ENCODE measurements around the gene C11orf86.
"Not testable (repeated sequence)": the region's sequence is repeated elsewhere in the genome, so short reads cannot be mapped to it uniquely, and the experiment has no call there.

The C11orf86 gene

DNA sequence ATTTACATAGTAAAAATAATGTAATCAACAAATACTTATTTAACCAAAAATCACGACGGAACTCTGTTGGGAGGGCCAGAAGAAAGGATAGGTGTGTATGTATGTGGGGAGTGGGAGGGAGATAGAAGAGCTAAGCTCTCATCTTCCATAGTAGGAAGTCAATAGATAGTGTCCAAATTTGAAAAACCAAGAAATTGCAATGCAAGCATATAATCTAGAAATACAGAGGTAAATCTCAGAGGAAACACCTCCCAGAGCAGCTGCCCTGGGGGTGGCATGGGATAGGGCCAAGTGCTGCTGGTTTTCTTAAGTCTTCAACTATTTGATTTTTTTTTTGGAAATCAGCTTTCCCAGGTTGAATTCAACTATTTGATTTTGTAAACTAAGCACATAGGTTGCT, 16.9 kb downstream of the C11orf86 start:
- DNase-seq = no peak

DNA sequence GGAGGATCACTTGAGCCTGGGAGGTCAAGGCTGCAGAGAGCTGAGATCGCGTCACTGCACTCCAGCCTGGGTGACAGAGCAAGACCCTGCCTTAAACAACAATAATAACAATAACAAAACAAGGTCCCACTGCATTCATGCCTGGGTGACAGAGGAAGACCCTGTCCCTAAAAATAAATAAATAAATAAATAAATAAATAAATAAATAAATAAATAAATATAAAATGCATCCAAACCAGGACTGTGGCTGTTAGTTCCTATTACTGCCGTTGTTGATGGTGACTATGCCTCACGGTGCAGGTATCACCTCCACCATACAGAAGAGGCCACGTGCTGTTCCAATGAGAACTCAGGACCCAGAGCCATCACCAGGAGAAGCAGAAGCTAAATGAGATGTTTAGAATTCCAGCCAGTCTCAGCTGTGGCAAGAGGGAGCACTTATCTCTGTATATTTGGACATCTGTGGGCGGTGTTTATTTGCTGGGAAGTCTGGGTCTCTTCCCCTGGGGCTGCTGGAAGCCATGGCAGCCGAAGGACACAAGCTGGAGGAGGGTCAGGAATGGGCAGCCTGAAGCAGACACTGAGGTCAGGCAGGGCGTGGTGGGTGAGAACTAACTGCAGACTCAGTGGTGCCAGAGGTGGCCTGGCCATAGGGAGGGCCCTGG, 21.6 kb downstream of the C11orf86 start:
- DNase-seq = no peak

DNA sequence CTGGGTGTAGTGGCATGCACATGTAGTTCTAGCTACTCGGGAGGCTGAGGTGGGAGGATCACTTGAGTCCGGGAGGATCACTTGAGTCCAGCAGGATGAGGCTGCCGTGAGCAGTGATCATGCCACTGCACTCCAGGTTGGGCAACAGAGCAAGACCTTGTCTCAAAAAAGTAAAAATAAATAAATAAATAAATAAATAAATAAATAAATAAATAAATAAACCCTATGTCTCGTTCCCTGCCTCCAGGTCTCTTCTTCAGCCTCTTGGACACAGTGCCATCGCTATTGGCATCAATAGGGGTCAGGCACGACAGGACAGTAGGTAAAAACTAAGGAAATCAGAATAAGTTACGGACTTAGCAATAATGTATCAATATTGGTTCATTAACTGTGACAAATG, 24.5 kb downstream of the C11orf86 start:
- DNase-seq = no peak

DNA sequence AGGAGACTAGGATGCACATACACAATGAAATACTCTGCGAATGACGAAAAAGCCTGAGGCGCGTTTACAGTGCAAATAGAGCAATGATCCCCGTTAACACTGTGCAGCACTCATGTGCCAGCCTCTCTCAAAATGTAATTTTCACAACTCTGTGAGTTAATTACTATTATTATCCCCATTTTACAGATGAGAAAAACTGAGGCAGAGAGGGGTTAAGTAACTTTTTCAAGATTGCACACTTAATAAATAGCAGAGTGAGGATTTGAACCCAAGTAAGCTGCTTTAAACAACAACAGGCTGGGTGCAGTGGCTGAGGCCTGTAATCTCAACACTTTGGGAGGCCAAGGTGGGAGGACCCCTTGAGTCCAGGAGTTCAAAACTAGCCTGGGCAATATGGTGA, 26.2 kb downstream of the C11orf86 start:
- DNase-seq = no peak

DNA sequence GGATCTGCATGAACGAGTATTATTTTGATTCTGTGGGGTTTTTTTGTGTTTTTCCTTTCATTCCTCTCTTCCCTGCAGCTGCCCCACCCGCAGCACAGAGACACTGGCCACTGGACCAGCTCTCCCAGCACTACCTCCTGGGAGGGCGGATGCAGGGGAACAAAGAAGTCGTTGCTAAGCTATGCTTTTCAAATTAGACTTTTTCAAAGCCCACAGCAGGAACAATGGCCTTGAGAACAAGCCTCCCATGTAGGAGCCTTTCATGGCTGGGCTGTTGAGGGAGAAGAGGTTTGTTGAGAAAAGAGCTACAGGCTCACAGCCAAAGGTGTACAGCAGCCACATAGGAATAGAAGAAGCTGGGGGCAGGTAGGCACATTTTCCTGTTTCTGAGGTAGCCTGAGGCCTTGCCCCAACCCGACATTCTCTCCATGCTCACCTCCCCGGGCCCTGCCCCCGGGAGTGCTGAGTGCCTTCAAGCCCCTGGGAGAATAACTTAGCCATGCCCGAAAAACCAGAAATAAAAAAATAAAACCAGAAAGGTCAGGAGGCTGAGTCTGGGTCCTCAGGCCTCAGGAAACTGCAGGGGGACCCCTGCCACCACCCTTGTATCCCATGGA, 27.3 kb downstream of the C11orf86 start:
- DNase-seq = no peak

DNA sequence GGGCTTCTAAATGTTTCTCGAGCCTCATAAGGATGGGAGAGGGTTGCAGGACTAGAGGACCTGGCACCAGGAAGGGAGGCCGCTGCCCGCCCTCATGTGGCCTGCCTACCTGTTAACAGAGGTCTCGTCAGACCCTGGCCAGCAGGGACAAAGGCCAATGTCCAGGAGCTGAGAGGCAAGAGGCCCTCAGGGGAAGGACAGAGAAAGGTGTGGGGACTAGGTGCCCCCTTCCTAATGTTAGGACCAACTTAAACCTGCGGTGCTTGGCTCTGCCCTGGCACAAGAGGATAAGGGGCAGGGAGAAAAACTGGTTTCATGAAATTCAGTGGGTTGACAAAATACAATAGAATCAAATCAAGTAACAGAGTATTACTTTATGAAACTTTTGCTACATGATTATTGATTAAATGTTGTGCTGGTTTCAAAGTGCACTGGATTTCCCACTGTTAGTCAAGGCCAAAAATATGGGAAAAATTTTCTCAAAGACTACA, 27.9 kb downstream of the C11orf86 start:
- no peak for DNase-seq

DNA sequence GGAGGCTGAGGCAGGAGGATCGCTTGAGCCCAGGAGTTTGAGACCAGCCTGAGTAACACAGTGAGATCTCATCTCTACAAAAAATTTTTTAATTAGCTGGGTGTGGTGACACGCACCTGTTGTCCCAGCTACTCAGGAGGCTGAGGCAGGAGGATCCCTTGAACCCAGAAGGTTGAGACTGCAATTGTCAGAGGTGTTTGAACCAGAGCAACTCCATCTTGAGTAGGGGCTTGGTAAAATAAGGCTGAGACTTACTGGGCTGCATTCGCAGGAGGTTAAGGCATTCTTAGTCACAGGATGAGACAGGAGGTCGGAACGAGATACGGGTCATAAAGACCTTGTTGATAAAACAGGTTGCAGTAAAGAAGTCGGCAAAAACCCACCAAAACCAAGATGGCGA, 30.1 kb downstream of the C11orf86 start:
- DNase-seq = not testable (repeated sequence)

DNA sequence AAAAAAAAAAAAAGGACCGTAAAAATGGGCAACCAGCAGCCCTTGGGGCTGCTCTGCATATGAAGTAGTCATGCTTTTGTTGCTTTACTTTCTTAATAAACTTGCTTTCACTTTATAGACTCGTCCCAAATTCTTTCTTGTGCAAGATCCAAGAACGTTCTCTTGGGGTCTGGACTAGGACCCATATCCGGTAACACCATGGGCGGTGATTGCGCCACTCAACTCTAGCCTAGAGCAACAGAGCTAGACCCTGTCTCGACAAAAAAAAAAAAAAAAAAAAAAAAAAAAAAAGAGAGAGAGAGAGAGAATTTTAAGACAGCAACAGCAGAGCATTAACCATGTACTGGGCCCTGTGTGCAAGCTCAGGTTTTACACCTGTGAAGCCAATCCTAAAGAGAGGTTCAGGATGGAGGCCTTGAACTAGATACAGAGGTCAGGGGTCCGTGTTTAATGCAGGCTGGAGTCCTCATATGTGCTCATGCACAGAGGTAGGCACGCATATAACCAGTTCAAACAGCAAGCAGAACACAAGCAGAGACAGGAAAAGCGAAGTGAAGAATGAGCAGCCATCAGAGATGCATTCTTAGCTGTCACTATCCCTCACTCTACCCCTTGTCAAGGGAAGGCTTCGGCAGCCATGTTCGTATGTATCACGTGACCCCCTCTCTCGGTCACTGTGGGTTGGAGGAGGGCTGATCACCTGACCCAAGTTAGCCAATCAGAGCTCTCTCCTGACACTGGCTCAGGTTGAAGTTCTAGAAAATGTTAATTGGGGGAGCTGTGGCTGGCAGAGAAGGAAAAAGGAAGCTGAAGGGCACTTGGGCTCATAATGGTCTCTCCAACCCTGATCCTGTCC, 31.2 kb downstream of the C11orf86 start:
- DNase-seq = no peak

DNA sequence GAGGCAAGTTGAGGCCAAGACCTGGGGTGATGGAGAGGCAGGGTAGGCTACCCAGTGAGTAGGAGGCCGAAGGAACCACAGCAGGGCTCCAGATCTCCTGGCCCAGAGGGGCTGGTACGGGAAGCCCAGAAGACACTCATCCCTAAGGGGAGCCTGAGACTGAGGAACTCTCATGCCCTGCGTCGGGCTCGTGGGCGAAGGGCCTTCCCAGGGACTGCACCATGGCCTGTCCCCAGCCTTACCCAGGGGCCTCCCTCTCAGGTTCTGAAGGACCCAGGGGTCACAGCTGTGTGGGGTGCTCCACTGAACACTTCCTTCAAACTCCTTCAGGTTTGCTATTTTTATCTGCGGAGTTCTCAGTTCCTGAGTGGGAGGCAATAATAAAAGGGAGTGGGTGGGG, 32.0 kb downstream of the C11orf86 start:
- no peak for DNase-seq

DNA sequence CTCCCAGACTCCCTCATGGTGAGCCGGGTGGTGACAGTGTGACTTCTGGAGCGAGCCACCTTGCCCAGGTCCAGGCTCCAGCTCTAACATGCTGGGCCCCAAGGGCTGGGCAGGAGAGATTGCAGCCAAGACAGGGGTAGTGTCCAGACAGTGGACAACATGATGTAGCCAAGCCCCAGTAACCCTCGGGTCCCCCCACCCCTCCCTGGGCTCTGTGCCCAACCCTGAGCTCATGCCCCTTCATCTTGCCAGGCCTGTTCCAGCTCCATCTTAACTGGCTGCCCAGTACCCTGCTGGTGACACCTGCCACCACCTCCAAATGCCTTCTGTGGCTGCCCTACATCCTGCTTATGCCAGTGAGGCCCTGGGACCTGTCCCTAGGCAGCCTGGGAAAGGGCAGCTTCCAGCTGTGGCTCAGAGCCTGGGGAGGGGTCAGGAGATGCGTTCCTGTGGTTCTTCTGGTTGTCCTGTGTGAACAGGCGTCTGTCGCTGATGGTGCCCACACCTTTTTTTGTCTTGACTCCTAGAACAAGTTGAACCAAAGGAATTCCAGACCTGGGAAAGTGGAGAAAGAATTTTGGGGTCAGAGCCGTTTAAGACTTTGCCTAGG, 35.3 kb downstream of the C11orf86 start:
- DNase-seq = no peak

DNA sequence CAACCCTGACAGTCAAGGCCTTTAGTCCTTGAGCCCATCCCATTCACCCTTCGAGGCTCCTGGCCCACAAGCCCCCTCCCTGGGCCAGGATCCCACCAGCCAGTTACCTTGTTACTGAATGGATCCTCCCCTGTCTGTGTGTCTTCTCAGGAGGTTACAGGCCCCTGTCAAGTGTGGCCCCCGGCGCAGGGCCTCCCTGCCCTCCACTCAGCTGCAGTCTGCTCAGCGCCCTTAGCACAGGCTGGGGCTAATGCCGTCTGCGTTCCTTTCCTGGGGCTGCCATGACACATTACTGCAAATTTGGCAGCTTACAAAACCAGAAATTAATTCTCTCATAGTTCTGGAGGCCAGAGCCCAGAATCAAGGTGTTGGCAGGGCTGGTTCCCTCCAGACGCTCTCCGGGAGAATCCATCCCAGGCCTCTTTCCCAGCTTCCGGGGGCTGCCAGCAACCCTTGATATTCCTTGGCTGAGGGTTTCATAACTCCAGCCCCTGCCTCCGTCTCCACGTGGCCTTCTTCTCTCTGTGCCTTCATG, 38.5 kb downstream of the C11orf86 start:
- DNase-seq = no peak

DNA sequence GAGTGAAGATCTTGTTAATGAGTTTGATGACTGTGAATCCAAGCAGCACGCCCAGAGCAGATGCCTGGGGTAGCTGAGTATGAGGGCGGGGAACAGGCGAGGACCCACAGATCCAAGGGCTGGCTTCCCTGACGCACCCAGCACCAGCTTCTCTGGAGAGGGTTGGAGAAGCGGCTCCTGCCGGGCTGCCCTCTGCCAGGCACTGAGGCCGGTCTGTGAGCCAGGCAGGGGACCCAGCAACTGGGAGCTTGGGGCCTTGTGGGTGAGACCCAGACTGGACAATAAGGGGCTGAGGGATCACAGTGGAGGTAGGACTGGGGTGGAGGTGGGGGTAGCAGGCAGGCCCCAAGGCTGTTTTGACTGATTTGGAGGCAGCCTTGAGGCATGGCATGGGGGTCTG, 39.2 kb downstream of the C11orf86 start:
- no peak for DNase-seq

DNA sequence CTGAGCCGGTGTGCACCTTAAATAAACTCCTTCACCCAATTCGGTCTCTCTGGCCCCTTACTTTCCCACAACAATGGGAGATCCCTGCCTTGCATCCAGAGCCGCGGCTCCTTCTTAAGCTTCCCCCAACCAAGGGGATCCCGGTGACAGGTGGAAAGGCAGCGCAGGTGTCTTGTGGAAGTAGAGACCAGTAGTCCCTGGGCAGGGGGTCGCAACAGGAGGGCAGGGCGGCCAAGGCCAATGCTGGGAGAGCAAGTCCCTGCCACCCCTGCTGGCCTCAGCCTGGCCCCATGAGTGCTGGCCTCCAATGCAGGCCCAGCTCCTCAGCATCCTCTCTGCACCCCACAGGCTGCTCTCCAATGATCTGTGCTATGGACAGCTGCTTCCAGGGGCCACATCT, 39.9 kb downstream of the C11orf86 start:
- DNase-seq = no peak

DNA sequence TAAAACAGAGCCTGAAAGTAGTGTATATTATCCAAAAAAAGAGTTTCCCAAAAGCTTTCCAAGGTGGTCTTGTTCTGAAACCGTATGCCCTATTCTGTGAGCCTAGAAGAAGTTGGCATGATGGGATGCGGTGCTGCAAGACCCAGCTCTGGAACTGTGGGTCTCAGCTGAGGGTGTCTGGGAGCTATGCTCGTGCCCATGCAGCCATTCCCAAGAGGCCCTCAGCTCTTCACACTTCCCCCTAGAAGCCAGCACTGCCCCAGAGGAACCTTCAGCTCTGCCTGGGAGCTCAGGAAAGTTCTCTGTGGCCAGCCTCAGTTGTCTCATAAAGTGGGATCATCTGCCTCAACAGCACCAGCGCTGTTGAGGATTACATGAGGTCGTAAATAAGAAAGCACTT, 41.4 kb downstream of the C11orf86 start:
- DNase-seq = no peak

DNA sequence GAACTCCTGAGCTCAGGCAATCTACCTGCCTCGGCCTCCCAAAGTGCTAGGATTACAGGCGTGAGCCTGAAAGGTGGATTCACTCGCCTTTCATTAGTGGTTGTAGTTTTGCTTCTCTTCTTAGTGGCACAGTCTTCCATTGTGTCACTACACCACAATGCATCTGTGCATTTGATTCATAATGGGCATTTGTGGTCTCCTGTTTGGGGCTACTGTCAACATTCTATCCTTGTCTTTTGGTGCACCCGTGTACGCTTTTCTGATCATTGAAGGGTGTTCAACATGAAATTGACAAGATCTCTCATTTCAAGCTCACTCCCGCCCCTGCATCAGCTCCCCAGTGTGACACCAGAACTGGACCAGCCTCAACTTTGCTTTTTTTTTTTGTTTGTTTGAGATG, 45.8 kb downstream of the C11orf86 start:
- DNase-seq = no peak

DNA sequence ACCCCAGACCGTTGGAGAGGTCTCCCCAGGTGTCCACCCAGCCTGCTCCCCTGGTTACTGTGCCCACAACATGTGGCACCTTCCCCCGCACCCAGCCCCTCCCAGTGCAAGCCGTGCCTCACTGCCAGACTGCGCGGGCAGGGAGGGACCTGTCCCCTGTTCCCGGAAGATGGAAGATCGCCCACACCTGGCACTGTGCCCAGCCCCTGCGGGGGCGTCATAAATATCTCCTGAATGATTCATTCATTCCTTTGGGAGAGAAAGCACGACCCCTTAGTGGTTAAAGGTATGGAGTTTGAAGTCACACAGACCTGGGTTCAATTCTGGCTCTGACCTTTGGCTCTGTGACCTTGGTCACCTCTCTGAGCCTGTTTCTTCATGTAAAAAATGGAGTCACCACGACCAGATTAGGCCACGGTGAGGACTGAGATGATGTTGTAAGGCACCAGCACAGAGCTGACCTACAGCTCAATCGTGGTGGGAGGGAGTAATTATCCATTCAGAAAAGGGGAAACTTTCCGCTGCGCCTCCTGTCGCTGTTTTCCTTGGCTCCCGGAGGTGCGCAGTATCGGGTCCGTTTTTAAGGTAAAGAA, 47.3 kb downstream of the C11orf86 start:
- no peak for DNase-seq

DNA sequence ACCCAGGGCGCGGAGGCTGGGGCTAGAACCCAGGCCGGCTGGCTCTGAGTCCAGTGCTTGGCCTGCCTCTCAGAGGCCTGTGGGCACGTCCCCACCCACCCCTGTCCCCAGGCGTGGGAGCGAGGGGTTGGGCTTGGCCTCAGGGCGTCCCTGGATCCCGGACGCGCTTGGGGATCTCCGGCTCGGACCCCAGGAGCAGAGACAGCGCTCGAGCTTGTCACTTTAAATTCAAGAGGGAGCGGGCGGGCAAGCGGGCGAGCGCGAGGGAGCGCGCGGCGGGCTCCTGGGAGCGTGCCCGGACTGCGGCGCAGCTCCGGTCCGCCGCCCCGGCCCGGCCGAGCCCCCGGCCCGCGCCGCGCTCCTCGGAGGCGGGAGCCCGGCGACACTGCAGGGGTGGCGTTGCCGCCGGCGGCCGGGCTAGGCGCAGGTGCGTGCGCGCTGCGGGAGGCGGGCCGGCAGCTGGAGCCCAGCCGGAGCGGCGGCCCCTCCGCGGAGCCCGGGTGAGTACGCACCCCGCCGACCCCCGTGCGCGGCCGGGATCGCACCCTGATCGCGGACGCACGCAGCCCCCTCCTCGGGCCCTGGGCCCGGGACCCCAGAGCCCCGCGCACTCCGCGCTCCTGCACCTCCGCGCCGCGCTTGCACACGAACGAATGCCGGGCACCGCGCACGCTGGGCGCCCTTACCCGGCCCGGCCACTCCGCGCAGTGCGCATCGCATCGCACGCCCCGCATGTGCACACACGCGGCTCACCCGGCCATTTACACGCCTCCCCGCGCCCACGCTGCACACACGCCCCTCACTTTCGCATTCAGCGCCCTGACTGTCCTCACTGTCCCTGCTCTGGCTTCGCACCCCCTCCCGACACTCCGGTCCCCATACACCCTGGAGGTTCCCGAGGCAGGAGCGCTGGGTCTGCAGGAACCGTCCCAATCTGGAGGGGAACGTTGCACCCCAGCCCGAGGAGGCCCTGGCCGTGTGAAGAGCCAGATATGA, 48.2 kb downstream of the C11orf86 start, which contains the start of gene SYT12:
Gene SYT12, plus strand, starts transcription at position 174 of the 996 bp plus-strand sequence. CDS start 7,011 bp downstream, outside the sequence.
- no peak for DNase-seq

DNA sequence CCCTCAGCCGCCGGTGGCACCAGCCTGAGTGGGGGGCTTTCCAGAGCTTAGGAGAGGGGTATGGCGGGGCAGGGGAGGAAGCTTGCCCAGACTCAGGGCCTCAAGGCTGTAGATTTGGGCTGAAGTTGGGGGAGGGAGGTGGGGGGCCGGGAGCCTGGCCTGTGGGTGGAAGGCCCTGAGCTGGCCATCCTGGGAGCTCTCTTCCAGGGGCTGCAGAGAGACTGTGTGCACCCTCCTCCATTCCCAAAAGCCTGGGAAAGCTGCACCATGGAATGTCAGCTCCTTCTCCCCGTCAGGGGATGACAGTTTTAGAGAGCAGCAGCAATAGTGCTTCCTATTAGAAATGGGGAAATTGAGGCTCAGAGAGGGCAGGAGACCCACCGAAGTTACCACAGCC, 48.9 kb downstream of the C11orf86 start:
- no peak for DNase-seq

DNA sequence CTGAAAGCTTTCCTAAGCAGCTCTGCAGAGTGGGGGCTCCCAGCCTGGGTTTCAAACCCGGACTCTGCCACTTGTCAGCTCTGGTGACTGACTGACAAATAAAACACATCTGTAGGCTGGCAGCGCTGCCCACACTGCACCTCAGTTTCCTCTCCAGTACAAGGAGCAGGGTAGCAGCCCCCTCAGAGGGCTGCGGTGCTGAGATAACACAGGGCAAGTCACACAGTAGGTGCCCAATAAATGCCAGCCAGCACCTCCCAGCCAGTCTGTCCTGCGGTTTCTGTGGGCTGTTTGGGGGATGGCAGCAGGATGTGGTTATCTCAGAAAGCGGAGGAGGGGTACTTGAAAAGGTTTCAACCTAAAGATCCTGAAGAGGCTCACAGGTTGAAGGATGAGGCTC, 49.3 kb downstream of the C11orf86 start:
- DNase-seq = no peak

DNA sequence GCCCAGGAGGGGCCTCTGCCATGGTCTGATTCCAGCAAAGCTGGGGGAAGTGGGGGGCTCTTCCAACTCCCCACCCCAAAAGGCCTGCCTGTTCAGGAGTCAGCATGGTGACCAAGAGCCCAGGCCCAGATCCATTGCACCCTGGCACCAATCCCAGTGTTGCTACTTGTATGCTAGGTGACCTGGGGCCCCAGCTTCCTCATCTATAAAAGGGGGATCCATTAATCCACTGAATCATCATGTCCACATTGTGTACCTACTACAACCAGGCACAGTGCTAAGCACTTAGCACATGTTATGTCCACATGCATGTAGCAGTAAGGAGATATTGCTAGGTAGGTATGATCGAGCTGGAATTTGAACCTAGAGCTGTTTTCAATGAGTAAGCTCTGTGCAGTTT, 49.9 kb downstream of the C11orf86 start:
- DNase-seq = no peak

DNA sequence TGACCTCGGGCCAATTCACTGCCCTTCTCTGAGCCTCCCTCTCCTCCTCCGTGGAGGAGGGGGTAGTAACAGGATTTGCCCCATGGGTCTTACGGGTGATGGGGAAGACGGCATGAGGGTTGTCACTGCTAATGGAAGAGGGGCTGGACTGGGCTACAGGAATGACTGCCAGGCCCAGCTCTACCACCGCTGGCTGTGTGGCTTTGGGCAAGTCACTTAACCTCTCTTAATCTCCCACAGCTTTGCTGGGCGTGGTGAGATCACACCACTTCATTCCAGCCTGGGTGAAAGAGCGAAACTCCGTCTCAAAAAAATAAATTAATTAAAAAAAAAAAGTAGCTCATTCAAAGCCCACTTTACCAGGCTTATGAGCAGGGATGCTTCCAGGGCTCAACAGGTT, 50.6 kb downstream of the C11orf86 start:
- no peak for DNase-seq

Data from NCI-H446 treated with DMSO at 0.1 percent for 48 hours (cell line).